ENCODE data around the gene GPATCH8.
A peak's percentile ranks its signal among the peaks of the same experiment; 100 is the strongest.
"Not testable (repeated sequence)": the region's sequence is repeated elsewhere in the genome, so short reads cannot be mapped to it uniquely, and the experiment has no call there.

Gene GPATCH8

DNA sequence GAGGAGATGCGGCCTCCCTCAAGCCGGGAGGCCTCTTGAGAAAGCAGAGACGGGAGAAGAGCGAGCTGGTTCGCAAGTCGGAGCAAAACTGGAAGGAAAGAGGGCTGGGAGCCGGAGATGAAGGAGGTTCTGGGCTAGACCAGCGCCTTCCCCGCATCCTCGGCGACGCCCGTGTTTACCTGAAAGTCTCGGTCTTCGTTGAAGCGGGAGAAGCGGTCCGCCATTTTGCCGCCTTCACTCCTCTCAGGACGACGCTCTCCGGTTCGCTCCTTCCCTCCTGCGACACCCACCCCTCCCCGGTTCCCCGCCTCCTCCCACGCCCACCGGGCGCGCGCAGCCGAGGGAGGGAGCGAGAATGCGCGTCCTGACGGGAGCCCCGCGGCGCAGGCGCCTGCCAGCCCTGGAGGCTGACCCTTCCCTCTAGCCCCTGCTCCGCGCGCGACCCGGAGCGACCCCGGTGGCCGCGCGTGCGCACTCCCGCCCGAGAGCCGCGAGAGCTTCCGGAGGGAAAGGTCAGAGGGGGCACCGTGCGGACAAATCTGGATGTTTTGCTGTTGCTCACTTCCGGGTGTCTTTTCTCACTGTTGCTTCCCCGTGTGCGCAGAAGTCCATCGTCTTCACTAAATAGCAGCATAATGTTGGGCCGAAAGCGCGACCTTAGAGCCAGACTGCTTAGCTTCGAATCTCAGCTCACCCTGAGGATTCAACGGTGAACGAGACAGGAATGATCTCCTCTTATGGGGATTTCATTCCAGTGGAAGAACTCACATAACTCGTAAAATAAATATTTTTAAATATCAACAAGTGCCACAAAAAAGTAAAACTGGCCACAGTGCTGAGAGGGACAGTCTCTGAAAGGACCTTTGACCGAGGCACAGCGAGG is at the start of gene GPATCH8:
TSS of gene GPATCH8 (minus strand) at position 260 of the 883 bp plus-strand sequence. CDS start at position 224, 36 bp downstream.
- DNase-seq (ENCODE audit: low spot score): peak; percentile 97

DNA sequence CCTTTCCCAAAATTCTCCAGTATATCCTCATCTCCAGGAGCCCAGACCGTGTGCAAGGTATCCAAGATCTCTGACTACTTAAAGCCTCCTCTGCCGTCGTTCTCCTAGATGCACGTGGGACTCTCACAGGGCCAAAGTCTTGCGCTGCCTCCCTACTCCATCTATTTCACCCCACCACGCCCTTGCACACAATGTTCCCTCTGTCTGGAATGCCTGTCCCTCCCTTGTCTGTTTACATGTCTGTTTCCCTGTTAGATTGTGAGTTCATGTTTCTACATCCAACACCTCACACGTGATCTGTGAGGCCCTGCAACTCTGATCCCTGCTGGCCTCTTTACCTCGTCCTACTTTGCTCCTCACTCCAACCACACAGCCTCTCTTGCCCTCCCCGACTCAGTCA is 49.2 kb upstream of the GPATCH8 start:
- no peak for DNase-seq (ENCODE audit: low spot score)

DNA sequence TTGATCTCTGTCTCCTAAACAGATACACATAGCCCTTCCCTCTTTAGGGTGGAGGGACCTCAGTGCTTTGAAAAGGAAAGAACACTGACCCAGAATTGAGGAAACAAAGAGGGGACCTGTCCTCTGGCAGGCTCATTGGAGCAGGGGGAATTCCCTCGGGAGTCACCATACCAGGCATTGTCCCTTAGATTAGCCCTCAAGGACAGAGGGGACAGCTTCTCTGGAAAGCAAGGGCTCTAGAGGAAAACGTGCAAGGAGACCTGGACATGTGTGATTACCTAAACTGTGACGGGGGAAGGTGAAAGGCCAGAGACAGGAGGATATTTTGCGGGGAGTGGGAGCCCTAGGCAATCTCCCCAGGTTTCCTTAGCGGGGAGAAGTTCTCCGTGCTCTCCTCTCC is 46.5 kb upstream of the GPATCH8 start:
- DNase-seq (ENCODE audit: low spot score): no peak

DNA sequence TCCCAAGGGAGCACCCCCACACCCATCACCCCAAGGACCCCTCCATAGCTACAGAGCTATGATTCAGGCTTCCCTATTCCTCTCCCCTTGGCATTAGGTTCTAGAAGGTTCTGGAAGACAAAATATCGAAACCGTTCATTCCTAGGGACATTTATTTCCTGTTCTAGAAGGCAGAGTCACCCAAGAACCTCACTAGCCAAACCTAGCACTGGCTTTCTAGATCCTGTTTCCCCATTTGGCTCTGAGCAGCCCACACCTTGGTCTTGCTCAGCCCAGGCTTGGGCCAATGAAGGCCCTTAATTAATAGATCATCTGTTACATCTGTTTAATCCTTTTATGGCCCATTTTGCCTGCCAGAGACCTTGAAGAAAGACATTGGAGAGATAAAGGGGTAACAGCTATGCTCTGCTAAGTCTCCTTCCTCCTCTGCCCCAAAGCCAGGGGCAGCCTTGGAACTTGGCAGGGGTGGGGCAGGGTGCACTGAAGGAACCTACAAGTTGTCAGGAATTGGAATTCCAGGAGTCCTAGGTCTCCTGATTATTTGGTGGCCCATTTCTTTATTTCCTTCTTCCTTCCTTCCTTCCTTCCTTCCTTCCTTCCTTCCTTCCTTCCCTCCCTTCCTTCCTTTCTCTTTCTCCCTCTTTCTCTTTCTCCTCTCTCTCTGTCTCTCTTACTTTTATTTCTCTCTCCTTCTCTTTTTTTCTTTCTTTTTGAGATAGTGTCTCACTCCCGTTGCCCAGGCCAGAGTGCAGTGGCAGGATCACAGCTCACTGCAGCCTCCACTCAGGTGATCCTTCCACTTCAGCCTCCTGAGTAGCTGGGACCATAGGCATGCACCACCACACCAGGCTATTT is 45.4 kb upstream of the GPATCH8 start:
- DNase-seq (ENCODE audit: low spot score): no peak

DNA sequence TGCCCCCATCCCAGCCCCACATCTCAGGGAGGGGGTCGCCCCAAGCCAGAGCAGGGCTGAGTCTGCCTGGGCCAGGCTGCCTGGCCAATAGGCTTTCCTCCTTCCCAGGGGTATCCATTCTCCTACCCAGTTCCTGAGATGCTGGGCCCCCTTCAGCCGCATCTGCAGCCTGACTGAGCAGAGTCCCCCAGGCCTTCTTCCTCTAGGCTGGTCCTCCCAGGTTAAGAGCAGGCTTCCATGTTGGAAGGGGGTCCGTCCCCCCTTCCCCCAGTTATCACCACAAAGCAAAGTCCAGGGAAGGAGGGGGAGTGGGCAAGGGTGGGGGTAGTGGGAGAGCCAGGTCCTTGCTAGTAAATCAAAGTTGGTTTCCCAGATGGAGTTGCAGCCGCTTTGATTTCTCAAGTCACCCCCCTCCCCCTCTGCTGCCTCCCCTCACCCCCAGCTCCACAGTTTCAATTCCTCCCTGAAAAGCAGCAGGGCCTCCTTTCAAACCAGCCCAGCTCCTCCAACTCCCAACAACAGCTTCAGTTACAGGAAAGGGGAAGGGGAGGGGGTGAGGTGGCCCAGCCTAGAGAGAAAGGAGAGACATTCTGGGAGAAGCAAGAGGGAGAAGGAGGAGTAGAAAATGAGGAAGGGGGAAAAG is 44.5 kb upstream of the GPATCH8 start:
- no peak for DNase-seq (ENCODE audit: low spot score)

DNA sequence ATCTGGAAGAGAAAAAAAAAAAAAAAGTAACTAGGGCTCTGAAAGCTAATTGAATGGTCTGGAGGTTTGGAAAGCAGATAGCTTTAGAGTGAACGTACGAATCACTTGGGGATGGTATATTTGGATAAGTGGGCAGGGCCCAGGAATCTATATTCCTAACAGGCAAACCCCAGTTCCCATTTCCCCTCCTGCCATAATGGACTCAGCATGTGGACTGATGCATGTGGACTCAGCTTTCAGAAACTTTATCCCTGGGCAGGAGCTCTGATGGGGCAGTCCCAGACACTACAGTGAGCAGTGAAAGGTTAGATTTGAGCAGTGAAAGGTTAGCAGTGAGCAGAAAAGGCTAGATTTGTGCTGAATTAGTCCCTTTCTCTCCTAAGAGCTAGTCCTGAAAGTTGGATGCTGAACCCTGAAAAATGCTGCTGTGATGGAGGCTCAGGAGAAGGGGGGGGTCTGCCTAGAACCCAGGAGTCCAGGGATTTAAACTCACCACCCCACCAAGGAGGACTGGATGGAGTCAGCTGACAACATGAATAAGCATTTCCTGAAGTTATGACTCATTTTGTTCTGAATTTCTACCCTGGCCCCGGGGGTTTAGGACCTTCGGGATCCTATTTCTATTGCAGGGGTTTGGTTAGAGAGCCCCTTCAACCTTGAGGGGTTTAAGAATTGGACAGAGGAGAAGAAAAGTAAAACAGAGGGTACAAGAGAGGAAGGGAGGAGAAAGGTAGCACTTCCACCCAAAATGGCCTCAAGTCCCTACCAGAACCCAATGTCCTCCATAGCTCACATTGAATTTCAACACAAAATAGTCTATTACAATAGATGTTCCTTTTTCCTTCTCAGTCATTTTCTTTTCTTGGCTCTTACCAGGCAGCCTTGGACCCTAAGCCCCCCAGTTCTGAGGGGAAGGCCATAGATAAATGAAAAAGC is 43.7 kb upstream of the GPATCH8 start:
- no peak for DNase-seq (ENCODE audit: low spot score)

DNA sequence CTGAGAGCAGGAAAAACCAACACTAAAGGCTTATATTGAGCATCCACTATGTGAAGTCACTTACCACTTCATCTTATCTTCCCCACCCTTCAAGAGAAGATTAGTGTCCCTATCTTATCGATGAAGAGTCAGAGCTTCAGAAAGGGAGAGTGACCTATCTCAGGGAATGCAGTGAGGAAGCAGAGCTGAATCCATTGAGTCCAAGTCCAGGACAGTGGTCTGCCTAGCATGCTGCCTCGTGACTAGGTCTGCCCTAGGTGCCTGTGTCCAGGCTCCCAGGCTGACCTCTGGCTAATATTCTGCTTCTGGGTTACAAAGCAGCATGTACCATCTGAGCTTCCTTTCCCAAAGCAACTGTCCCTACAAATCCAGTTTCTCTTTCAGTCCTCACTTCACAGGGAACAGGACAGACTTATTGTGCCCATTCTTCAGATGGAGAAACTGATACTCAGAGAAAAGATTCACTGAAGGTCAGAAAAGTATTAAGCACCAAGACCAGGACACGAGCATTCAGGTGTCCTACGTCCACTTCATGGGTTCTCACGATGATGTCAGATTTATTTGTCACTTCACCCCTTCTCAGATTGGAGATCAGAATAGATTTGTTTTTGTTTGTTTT is 40.8 kb upstream of the GPATCH8 start:
- no peak for DNase-seq (ENCODE audit: low spot score)

DNA sequence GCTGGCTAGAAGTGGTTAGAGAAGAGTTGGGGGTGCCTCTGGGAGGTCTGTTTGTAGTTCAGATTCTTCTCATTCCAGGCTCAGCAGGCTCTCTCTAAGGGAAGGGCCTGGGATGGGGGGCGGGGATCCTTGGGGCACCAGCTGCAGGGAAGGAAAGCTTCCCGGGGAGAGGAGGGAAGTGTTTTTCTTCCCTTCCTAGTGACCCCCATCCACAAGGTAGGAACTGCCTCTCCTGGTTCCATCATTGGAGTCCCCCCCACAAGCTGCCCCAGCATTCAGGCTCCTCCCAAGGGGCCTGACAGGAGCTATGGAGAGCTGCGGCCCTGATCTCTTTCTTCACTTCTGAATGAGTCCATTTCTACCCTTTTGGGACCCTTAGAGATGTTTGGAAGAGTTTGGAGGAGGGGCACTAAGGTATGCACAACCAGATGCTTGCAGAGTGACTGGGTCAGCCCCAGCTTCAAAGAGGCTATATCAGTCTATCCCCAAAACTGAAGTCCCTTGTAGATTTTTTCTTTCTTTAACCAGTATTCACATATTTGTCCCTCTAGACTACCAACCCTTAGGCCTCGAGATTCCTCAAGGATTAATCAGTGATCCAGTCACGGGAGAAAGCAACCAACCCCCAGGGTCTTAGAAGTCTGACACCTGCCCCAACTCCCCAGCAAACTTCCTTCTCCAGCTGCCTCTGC is 40.2 kb upstream of the GPATCH8 start:
- DNase-seq (ENCODE audit: low spot score): no peak

DNA sequence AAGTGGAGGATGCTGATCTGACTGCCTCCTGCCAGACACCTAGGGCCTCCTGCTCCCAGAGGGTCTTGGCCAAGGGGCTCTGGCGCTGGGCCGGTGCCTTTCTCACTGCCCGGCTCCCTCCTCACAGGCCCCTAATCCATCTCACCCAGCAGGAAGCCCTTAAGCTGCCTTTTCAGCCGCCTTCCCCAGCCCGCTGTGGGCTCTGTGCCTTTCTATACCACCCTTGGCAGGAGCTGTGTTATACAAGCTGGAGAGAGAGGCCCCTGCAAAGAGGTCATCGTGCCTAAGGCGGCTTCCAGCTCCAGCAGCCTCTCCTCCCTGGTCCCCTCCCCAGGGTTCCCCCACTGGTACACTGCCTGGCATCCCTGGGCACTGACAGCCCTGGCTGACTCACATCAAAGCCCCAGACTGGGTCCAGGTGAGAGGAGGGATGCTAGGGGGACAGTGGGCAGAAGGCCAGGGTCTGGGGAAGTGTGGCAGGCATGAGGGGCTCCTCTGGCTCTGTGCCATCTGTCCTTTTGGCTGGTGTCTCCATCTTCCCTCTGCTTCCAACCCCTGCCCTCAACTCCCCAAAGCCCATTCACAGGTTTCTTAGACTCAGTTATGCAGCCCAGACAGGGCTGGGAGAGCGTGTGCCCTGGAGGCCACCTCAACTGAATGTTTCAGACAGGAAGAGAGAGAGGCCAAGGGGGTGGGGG is 38.8 kb upstream of the GPATCH8 start:
- no peak for DNase-seq (ENCODE audit: low spot score)

DNA sequence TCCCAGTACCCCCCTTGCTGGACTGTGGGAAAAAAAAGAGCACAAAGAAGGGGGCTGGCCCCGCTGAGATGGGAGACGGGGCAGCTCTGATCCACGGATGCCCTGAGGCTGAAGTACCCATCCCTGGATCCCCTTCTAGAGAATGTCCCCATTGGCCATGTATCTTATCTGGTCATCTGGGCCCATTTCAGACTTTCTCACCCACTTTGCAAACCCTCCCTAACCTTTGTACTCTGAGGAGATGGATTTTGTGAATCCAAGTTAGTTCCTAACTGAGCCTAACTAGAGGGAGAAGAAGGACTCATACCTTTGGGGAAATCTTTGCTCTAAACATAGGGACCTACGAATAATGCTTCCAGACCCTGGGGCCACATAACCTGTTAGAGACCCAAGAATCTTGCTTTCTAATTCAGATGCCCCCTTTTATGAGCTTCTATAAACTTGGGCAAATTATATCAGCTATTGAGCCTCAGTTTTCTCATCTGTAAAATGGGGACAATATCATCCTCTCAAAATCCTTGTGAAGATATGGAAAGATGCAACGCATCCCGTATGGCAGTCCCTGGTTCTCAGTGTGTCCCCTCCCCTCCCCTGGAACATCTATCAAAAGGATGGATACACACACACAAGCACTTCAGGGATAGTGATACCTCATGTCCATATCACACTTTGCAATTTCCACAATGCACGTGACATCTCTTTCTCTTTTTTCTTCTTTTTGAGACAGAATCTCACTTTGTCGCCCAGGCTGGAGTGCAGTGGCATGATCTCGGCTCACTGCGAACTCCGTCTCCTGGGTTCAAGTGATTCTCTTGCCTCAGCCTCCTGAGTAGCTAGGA is 37.3 kb upstream of the GPATCH8 start:
- DNase-seq (ENCODE audit: low spot score): no peak

DNA sequence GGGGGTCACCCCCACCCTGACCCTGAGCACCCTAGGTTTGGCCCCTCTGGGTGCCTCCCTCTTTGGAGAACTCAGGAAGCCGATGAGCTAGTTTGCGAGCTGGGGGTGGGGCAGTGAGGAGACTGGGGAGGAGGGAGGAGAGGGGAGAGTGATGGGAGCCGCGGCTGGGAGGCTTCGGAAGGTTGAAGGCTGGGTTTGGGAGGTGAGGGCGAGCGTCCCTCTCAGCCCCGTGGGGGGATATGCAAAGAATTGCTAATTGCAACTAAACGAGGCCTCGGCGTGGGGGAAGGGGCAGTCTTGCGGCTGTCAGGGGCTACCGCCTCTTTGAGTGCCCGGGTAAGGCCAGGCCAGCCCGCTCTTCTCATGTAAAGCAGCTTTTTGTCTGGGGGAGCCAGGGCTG is 36.5 kb upstream of the GPATCH8 start:
- no peak for DNase-seq (ENCODE audit: low spot score)

DNA sequence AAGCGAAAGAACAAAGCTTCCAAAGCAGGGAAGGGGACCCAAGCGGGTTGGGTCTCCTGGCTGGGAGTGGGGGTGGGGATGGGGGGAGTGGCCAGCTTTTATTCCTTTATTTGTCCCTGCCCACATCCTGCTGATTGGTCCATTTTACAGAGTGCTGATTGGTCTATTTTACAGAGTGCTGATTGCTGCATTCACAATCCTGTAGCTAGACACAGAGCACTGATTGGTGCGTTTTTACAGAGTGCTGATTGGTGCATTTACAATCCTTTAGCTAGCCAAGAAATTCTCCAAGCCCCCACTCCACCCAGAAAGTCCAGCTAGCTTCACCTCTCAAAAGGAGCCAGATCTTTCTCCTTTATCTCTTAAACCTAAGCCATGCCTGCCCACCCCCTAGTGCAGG is 34.7 kb upstream of the GPATCH8 start:
- not testable (repeated sequence) for DNase-seq (ENCODE audit: low spot score)

DNA sequence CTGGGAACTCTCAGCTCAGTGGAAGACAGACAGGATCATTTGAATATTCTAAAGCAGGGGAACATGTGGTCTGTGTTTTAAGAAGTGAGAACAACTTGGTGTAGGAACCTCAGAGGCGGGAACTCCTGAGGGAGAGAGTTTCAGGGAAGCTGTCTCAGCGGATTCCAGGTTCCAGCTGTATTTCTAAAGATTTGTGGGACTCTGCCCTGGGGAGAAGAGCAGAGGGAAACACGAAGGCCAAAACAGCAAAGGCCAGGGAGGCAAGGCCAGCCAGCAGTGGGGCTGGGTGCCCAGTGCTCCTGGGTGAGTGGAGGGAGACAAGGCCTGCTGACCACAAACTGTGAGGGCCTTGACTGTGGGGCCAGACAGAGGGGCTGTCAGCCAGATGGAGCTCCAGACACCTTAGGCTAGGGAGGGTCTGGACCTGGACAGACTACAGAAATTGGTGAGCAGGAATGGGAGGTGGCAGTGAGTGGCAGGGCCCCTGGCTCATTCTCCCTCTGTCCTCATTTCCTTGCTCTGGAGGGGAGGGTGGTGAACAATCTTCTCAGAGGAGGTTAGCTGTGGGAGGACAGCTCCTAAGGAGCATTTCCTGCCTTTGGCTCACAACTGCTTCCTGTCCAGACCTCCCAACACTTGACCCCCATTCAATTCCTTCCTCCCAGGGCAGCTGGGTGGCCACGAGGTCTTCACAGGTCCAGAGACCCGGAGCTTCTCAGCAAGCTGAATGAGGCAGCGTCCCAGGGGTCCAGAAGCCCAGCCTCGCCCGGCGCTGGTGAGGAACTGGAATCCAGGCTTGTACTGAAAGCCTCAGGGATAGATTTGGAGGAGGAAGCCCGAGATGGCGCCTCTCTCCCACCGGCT is 33.1 kb upstream of the GPATCH8 start:
- DNase-seq (ENCODE audit: low spot score): no peak

DNA sequence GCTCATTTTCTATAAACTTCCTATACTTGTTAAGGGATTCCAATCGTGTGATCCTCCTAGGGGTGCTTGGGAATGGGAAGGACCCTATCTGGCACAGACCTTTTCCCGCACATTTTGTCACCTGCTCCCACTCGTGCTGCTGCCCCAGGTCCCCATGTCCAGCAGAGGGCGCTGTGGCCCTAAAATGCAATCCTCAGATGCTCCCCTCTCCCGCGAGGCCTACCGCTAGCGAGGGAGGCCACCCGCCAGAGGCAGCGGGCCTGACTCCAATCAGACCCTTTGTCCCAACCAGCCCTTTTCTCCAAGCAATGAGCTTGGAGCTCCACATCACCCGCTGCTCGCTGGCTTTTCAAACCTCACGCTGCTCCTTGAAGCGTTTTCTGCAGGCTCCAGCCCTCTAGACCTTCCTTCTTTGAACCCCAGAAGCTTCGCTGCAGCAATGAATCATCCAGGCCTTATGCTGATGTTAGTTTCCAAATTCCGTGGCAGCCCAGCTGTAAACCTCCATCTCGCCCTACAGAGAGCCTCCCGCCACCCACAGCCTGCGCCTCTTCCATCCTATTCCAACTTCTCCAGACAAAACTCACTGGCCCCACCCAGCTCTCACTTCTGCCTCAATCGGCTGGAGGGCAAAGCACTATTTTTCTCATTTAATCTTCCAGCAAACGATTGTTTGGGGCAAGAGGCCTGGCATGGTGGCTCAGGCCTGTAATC is 30.5 kb upstream of the GPATCH8 start:
- DNase-seq (ENCODE audit: low spot score): peak; percentile 90

DNA sequence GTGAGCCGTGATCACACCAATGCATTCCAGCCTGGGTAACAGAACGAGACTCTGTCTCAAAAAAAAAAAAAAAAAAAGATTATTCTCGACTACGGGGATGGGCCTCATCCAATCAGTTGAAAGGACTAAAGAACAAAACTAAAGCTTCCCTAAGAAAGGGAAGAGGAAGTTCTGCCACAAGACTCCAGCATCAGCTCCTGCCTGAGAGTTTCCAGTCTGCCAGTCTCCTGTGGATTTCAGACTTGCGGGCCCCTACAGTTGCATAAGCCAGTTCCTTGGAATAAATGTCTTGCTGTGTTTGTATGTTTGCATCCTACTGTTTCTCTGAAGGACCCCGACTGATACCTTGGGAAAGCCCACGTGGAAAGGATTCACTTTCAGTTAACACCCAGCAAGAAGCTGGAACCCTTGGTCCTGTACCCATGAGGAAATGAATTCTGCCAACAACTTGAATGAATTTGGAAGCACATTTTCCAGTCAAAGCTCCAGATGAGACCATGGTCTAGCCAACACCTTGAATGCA is 27.8 kb upstream of the GPATCH8 start:
- no peak for DNase-seq (ENCODE audit: low spot score)

DNA sequence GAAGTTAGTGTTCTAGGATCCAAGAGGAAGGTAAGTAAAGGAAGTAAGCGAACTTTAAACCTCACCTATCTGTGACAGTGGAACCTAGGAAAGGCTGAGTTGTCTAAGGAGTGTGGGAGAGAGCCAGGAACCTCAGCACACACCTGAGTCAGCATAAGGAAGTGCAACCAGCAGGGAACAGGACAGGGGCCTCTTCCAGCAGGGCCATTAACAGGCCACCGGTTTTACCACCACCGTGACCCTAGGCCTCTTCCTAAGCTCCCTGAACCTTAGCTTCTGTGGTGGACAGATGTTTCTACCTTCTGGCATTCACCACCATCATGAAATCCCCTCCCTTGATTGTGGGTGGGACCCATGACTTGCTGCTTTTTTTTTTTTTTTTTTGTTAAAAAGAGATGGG is 26.7 kb upstream of the GPATCH8 start:
- no peak for DNase-seq (ENCODE audit: low spot score)

DNA sequence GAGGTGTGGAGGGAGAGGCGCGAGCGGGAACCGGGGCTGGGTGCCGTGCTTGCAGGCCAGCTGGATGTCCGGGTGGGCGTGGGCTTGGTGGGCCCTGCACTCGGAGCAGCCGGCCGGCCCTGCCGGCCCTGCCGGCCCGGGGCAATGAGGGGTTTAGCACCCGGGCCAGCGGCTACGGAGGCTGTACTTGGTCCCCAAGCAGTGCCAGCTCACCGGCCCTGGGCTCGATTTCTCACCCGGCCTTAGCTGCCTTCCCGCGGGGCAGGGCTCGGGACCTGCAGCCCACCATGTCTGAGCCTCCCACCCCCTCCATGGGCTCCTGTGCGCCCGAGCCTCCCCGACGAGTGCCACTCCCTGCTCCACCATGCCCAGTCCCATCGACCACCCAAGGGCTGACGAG is 24.7 kb upstream of the GPATCH8 start:
- DNase-seq (ENCODE audit: low spot score): no peak
